GM21619 (cell line): Measurements from ENCODE around the gene KAZALD1.

ENCODE experiments used
- ATAC-seq: cut with Tn5 transposase; IDR thresholded peaks from one replicate; pipeline ENCODE4 v1.9.1; 2021; ENCODE audit not compliant: unreplicated experiment

KAZALD1 gene

DNA sequence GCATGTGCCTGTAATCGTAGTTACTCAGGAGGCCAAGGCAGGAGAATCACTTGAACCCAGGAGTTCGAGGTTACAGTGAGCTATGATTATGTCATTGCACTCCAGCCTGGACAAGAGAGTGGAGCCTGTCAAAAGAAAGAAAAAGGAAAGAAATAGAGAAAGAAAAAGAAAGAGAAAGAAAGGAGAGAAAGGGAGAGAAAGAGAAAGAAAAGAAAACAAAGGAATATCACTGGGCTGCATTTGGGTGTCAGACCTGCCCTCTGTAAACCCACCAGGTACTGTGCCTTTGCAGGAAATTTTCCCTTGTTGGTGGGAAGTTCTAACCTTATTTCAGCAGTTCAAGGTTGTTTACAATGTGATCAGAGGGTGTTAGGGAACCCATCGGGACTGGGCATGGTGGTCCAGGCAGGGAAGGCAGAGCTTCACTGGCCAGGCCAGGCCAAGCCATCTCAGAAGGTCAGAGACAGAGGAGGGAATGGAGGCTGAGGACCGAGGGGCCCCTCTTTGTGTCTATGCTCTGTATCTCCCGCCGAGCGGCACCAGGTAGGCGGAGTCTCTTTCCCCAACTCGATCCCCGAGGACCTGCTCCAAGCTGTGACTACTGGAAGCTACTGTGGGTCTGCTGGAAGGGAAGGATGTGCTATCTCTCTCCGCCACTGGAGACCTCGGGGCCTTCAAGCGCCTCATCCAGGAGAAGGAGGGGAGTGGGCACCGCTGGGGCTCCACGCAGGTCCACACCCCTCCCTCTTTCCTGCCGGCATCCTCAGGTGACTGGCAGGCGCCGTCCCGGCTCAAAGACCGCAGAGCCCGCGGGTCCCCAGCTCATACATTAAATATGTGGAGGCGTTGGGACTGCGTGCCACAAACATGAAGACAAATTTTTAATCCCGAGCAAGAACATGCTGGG, 15.2 kb upstream of the KAZALD1 start:
- no peak for ATAC-seq

DNA sequence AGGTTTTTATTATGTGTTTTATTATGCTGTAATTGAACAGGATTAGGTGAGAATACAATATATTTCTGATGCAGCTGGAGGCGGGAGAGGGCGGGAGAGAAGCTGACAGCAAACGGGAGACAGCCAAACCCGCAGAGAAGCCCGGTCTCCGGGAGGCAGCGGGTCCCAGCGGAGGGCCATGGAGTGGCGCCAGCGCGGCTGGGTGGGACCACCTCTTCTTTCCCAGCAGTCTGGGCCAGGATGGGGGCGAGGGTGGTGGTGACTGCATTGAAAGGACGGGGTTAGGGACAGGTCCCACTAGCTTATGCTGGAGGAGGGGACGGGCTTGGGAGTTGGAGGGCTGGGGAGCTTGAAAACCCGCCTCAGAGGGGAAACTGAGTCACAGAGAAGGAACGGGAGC, 14.5 kb upstream of the KAZALD1 start:
- ATAC-seq, result no peak

DNA sequence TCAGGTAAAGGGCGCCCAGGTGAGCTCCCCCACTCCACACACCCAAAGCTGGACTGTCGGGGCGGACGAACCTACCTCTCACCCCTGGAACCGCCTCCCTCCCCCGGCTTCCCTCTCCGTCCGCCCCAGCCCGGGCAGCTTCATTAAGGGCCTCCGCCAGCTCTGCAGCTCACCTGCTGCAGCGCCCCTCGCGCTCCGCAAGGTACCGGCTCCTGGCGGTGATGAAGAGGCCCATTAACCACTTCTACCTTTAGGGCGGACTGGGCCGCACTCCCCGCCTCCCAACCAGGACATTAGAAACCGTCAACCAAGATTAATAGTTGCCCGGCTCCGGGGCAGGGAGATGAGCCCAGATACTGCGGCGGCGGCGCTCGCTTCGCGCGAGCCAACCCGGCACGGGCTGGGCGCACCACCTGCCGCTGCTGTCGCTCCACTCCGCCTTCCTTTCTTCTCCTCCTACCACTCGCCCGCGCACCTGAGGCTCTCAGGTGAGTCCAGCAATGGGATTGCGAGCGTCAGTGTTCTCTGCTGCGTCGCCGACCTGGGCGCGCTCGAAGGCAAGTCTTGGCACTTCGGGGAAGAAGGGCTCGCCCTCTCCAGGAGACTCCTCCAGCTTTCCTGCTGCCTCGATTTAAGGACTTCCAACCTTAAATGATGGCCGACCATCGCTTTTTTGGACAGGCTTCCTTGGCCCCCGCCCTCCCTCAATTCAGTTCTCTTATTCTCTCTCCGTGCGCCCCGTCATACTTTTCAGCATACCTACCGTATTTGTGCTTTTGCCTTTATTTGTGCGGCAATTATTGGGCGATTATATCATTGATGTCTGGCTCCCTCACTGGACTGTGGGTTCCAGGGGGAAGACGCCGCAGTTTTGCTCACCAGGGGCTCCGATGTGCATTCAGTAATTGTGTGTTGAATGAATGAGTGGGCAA, 13.6 kb upstream of the KAZALD1 start:
- no peak for ATAC-seq

DNA sequence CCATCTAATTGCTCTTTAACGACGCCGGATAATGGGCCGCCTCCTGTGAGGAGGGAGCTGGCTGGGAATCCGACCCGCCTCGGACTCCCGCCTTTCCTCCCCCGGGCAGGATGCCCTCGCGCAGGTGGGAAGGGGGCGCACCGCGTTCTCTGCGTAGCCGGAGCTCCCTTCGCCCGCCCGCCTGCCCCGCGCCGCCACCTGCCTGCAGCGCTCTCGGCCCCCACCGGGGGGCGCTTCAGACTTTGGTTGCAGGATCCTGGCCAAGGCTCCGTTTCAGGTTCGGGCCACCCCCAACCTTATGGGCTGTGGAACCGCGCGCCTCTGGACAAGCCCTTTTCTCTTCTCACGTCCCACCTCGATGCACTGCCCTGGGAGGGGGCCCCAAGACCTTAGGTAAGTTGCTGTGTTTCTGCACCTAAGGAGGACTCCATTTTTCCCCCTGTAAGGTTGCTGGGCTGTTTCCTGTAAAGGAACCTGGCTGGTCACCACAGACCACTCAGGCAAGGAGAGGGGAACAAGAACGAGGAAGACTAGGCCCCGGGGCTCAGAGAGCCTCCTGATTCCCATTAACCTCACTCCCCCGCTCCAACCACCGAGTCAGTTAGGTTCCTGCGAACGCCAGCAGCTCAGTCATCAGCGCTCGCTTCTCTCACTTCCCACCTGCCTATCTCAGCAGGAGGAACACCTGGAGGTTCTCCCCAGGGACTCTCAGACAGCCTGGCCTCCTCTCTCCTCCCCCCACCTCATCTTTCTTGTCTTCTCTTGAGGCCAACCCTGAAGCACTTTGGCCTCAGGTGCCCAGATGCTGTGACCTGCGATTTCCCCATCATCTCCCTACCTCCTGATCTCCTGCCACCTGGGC, 11.3 kb upstream of the KAZALD1 start:
- ATAC-seq, result peak; percentile 82

DNA sequence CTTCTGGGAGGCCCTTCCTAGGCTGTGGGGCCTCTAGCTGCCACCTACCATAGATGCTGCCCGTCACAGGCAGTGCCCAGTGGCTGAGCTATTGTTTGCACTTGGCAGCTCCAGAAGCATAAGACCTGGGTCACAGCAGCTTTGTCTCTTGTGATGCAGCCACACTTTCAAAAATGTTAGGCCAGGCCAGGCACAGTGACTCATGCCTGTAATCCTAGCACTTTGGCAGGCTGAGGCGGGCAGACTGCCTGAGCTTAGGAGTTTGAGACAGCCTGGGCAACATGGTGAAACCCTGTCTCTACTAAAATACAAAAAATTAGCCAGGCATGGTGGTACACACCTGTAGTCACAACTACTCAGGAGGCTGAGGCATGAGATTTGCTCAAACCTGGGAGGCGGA, 9.5 kb upstream of the KAZALD1 start:
- no peak for ATAC-seq

DNA sequence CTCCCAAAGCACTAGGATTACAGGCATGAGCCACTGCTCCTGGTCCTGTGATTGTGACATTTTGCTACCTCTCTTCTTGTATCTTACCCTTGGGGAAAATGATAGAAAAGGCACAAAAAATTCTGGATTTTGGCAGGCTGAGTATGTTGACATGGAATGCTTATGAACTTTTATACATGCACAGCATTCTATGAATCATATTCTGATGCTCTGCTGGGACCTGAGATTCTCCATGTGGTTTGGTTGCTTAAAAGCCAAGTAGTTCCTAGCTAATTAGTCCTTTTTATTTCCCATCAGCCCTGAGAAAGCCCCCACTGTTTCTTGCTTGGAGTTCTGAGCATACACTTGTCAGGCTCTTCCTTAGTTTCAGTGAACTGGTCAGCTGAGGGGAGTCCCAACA, 8.3 kb upstream of the KAZALD1 start:
- ATAC-seq, result no peak

DNA sequence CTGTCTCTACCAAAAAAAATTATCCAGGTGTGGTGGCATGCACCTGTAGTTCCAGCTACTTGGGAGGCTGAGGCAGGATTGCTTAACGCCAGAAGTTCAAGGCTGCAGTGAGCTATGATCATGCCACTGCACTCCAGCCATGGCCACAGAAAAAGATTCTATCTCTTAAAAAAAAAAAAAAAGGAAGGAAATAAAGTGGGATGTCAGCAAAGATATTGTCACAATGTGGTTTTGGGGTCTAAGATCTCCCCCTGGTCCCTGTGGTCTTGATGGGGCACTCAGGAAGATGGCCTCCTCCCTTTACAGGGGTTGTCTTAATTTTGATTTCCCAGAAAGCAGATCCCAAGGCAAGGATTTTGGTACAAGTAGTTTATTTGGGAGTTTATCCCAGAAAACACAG, 7.4 kb upstream of the KAZALD1 start:
- ATAC-seq, result no peak

DNA sequence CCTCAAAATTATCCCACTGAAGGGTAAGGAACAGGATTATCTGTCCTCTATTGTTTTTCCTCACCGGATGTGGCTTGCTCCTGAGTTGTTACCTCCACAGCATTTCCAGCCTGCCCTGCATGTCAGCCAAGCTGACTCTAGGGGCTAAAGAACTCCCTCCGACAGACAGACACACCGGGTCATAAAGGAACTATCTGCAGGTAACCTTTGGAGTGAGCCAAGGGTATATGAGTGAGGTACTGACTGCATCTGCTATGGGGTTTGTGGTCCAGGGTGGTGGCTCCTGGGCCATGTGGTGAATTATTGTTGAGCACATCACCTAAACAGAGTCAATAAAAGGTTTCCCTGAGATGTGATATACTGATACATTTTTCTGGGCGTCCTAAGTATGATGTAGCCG, 6.9 kb upstream of the KAZALD1 start:
- ATAC-seq, result no peak

DNA sequence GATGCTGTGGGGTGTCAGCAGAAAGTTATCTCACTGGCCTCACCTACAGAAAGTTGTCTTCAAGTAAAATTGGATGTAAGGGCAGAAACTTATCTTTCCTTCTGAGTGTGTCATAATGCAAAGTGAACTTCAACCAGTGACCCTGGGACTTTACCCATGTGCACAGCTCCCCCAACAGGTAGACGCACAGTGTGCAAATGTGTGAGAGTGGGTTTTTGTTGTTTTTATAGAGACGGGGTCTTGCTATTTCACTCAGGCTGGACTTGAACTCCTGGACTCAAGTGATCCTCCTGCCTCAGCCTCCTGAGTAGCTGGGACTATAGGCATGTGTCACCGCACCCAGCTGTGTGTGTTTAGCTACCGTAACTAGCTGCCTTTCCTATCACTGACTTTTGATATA, 6.4 kb upstream of the KAZALD1 start:
- no peak for ATAC-seq

DNA sequence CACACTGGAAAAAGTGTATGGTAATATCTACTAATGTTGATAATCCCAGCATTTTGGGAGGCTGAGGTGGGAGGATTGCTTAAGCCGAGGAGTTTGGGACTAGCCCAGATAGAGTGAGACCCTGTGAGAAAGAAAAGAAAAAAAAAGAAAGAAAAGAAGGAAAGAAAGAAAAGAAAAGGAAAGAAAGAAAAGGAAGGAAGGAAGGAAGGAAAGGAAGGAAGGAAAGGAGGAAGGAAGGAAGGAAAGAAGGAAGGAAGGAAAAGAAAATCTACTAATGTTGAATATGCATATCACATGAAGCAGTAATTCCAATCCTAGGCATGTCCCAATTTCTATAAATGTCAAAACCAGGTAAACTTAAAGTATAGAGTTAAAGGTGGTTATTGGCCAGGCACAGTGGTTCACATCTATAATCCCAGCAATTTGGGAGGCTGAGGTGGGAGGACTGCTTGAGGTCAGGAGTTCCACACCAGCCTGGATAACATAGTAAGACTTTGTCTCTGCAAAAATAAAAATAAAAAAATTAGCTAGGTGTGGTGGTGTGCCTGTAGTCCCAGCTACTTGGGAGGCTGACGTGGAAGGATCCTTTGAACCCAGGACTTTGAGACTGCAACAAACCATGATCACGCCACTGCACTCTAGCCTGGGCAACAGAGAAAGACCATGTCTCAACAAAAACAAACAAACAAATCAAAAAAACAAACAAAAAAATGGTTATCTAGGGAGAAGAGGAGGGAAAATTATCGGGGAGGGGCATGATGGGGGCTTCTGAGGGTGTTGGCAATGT, 5.2 kb upstream of the KAZALD1 start:
- no peak for ATAC-seq

DNA sequence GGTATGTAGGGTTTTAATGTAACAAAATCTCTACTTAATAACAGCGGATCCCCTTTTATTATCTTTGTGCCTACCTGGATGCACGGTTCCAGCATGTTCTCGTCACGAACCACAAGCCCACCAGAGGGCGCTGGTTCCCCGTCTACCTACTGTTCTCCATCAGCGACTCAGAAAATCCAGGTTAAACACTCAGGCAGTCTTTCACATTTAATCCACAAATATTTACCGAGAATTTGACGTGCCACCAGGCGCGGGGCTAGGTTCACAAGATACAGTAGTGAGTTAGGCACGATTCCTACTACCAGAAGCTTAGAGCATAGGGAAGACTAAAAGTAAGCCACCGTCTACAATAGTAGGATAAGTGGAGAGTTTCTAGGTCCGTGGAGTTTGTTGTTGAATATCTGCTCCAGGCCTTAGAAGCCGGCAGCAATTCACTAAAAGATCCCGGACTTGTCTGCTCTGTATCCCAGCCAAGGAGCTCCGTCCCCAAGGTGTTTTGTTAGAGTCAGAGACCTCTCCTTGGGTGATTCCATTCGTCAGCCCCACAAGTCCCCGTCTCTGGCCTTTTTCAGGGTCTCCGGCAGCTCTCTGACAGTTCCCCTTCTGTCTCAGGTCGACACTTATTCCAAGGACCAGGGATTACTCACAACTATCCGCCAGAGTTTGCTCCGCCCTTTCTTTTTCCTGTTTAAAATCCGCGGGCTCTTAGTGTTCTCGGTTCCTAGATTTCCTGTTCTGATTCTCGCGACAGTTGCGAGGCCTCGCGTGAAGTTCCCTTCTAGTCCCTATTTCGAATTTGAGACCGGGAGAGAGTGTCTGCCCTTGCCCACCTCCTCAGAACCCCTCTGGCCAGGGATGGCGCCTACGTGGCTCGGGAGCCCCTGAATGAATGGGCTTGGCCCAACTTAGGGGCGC, 1.5 kb upstream of the KAZALD1 start:
- peak; percentile 41 for ATAC-seq

DNA sequence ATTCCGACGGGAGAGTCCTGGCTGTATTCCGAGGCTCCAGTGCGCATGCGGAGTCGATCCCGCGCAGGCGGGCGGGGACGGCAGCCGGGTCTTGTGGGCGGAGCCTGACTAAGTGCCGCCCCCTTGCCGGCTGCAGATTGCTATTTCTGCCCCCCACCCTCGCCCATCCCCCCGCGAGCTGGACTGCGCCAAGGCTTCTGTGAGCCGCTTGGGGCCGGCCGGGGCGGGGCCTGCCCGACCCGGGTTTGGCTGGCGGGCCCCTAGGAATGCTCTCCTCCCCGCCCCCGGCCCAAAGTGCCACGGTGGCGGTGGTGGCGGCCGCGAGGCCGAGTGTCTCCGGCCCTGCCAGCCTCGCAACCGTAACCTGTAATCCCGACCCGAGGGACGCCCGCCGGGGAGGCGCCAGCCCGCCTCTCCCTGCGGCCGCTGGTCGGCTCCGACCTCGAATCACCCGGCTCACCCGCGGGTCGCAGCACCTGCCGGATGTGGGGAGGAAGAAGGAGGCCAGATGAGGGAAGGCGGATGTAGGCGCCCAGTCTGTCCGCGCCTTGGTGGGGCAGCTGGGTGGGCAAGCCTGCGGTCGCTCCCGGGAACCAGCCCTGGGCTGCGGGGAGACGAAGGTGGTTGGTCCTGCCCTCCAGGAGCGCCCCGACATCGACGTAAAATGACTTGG, 702 bp upstream of the KAZALD1 start:
- peak; percentile 52 for ATAC-seq

DNA sequence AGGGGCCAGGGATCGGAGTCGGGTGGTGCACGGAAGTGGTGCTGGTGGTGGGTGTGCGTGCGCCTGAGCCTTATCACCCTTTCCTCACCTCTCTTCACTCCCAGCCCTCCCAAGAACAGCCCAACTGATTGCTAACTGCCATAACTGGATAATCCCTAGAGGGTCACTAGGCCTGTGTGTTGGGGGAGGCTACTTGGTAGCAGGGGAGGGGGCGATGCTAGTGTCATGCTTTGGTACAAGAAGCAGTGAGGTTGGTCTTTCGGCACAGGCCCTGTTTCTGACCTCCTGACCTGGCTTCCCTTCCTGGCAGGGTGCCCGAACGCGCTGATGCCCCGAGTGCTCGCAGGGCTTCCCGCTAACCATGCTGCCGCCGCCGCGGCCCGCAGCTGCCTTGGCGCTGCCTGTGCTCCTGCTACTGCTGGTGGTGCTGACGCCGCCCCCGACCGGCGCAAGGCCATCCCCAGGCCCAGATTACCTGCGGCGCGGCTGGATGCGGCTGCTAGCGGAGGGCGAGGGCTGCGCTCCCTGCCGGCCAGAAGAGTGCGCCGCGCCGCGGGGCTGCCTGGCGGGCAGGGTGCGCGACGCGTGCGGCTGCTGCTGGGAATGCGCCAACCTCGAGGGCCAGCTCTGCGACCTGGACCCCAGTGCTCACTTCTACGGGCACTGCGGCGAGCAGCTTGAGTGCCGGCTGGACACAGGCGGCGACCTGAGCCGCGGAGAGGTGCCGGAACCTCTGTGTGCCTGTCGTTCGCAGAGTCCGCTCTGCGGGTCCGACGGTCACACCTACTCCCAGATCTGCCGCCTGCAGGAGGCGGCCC, 652 bp downstream of the KAZALD1 start:
- no peak for ATAC-seq

DNA sequence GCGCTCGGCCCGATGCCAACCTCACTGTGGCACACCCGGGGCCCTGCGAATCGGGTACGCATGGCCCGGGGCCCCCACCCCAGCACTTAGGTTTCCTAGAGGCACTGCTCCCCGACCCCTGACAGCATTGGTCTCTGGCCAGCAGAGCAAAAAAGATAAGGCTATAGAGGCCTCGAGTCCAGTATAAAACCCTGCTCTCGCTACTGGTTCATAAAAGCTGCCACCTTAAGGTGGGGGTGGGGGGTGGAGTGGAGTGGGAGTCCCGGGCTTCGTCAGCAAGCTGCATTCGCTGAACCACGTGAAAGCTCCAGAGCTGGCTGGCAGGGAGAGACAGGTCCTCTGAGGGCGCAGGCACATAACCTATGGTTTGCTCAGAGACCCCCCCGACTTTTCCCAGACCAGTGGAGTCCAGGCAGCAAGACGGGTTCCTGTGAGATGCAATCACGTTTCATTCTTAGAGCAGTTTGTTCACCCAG, 1.3 kb downstream of the KAZALD1 start:
- no peak for ATAC-seq

DNA sequence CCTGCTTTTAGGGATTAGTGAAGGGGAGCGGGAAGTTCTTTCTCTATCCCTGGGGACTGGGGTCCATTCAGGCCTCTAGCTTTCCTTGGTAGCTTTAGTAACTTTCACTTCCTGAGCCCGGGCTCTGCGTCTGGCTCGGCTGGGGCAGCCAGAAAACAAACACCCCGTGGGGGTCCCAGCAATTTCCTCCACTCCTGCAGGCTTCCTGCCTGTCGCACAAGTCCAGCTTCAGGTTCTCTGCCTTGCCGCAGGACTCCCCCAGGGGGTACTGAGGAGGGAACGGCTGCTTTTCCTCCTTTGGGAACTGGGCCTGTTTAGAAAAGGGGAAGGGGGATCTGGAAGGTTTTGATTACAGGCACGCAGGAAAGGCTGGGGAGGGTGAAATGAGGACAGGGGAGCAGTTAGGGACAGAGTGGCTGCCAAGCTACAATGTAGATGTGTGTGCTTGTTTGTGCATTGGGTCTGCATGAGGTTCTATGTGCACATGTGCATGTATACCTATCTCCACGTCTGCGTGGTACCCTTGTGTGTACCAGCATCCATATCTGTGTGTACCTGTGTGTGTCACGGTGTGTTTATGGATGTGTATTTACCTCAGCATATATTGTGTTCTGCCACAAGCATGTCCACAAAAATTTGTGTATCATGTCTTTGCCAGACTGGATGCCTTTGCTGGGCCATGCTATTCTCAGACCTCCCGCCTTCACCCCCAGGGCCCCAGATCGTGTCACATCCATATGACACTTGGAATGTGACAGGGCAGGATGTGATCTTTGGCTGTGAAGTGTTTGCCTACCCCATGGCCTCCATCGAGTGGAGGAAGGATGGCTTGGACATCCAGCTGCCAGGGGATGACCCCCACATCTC, 2.0 kb downstream of the KAZALD1 start:
- ATAC-seq, result no peak

DNA sequence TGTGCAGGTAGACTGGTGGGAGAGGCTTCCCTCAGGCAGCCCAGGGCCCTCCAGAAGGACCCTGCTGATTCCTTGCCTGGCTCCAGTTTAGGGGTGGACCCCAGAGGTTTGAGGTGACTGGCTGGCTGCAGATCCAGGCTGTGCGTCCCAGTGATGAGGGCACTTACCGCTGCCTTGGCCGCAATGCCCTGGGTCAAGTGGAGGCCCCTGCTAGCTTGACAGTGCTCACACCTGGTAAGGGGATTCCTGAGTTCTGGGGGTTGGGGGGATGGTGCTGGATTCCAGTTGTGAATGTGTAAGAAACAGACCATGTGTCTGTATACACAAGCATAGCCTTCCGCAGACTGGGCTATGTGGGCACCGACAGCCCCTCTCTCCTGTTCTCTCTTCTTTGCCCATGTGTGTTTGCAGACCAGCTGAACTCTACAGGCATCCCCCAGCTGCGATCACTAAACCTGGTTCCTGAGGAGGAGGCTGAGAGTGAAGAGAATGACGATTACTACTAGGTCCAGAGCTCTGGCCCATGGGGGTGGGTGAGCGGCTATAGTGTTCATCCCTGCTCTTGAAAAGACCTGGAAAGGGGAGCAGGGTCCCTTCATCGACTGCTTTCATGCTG, 2.7 kb downstream of the KAZALD1 start:
- no peak for ATAC-seq
